ENCODE results near the gene PDX1.
"Not testable (repeated sequence)": the region's sequence is repeated elsewhere in the genome, so short reads cannot be mapped to it uniquely, and the experiment has no call there.

The PDX1 gene

GRCh38 chr13:27956576-27957300 lies 36.9 kb downstream of the PDX1 start:
- Mint-ChIP-seq H3K27me3 (peaks cover 95% of the 10 kb centered on the region), H3K27ac (no peak overlapping the region), H3K4me3 (no peak overlapping the region), H3K4me1 (peaks cover 21% of the 10 kb centered on the region), H3K9me3 (no peaks in the 10 kb centered on the region), H3K36me3 (peaks cover 1% of the 10 kb centered on the region)
- no peak for DNase-seq
- CTCF ChIA-PET, result interaction anchor here (0.9 to 7.0 kb wide), 4 partner anchors 23 to 129 kb away, joined by 3 to 41 read pairs (median 4); no protein-coding TSS in a partner anchor

- no peaks in the 10 kb centered on the region for H3K9me3 Mint-ChIP-seq
- H3K4me1 Mint-ChIP-seq, result peaks cover 7% of the 10 kb centered on the region
- H3K4me3 Mint-ChIP-seq, result peak overlapping the region; percentile 23
- no peak for DNase-seq
- CTCF ChIA-PET, result interaction anchor here (0.9 kb wide), 1 partner anchor 129 kb away, joined by 3 read pairs; no protein-coding TSS in a partner anchor
- peaks cover 99% of the 10 kb centered on the region for H3K27me3 Mint-ChIP-seq
- H3K36me3 Mint-ChIP-seq, result no peaks in the 10 kb centered on the region
- no peak overlapping the region for H3K27ac Mint-ChIP-seq
Measured at GRCh38 chr13:27959976-27960361, 40.2 kb downstream of the PDX1 start.

GRCh38 chr13:27960362-27961226 lies 40.8 kb downstream of the PDX1 start:
- peaks cover 99% of the 10 kb centered on the region for H3K27me3 Mint-ChIP-seq
- CTCF ChIA-PET, result interaction anchor here (0.9 to 1.4 kb wide), 3 partner anchors 33 to 135 kb away, joined by 3 to 5 read pairs (median 3); no protein-coding TSS in a partner anchor

DNA sequence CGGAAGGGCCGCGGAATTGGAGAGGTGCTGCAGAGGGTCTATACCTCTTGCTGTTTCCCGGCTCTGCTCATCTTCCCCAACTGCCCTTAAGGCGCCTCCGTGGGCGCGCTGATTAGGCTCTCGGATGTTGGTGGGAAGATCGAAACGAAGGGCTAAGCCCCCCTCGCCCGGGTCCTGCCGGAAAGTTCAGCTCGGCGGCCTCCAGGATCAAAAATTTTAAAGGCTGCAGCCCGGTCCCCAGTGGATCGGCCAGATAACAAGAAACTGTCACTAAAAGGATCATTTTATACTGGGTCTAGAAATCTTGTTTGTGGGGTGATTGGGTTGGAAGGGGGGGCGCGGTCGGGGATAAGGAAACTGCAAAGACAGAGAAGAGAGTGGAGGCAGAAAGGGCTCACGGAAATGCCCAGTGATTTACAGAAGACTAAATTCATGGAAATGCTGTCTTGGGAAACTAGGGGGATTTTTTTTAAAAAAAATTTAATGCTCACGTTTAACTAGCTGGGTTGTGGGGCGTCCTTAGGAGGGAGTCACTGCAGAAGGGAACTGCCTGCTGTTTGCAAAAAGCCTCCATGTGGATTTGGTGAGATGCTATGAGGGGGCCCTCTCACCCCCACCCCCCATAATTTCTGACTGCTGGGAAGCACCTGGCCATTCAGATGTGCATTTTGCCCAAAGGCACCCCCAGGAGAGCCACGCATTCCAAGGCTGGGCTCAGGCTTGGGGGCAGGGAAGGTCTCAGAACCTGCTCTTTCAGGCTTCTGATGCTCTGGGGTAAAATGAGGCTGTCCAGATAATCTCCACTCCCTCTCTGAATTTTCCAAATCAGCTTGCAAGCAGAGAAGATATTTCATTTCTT lies 41.7 kb downstream of the PDX1 start:
- Mint-ChIP-seq H3K27ac (no peak overlapping the region), H3K27me3 (peaks cover 99% of the 10 kb centered on the region), H3K36me3 (no peaks in the 10 kb centered on the region), H3K9me3 (no peaks in the 10 kb centered on the region), H3K4me3 (no peak overlapping the region), H3K4me1 (peaks cover 7% of the 10 kb centered on the region)
- CTCF ChIA-PET, result interaction anchor here (1.1 to 1.4 kb wide), 2 partner anchors 34 to 136 kb away, joined by 3 to 5 read pairs; no protein-coding TSS in a partner anchor
- DNase-seq, result no peak

More at GRCh38 chr13:27960362-27961226, 40.8 kb downstream of the PDX1 start:
- no peaks in the 10 kb centered on the region for H3K9me3 Mint-ChIP-seq
- H3K36me3 Mint-ChIP-seq, result no peaks in the 10 kb centered on the region
- peak; percentile 55 for DNase-seq
- H3K4me1 Mint-ChIP-seq, result peaks cover 7% of the 10 kb centered on the region
- peak overlapping the region; percentile 23 for H3K4me3 Mint-ChIP-seq
- no peak overlapping the region for H3K27ac Mint-ChIP-seq

DNA sequence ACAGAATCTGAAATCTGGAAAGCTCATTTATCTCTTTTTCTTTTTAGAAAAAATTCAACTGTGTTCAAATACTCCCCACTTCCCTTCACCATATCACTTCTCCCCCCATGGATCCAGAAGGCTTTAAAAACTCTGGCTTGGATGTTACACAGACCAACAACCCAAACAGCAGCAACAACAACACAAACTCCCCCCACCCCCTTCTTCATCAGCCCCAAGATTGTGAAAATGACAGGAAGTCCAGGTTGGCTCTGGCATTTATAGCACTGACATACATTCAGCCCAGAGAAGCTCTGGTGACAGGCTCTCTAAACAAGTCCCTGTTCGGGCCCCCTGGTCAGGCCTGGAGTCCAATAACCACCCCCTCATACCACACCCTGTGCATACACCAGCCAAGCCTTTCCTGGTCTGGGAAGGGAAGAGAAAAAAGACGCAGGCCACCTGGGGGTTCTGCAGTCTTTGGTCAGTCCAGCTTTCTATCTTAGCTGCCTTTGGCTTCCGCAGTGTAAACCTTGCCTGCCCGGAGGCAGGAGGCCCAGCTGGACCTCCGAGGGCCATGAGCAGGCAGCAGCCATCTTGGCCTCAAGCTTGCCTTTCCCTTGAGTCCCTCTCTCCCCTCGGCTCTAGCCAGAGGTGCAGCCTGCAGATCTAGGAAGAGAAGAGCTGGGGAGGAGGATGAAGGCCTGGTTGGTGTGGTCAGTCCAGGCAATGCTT lies 42.5 kb downstream of the PDX1 start:
- H3K4me1 Mint-ChIP-seq, result peaks cover 7% of the 10 kb centered on the region
- no peak overlapping the region for H3K27ac Mint-ChIP-seq
- no peaks in the 10 kb centered on the region for H3K36me3 Mint-ChIP-seq
- H3K9me3 Mint-ChIP-seq, result no peaks in the 10 kb centered on the region
- no peak for DNase-seq
- no peak overlapping the region for H3K4me3 Mint-ChIP-seq
- CTCF ChIA-PET, result interaction anchor here (1.4 kb wide), 1 partner anchor 137 kb away, joined by 5 read pairs; no protein-coding TSS in a partner anchor
- H3K27me3 Mint-ChIP-seq, result peaks cover 100% of the 10 kb centered on the region

GRCh38 chr13:27962982-27963381 lies 43.2 kb downstream of the PDX1 start:
- DNase-seq, result no peak
- no peaks in the 10 kb centered on the region for H3K9me3 Mint-ChIP-seq
- H3K4me1 Mint-ChIP-seq, result peaks cover 7% of the 10 kb centered on the region
- no peak overlapping the region for H3K4me3 Mint-ChIP-seq
- no peak overlapping the region for H3K27ac Mint-ChIP-seq
- H3K36me3 Mint-ChIP-seq, result no peaks in the 10 kb centered on the region
- H3K27me3 Mint-ChIP-seq, result peaks cover 100% of the 10 kb centered on the region
- CTCF ChIA-PET, result no interaction called here

GRCh38 chr13:27963491-27963890 lies 43.7 kb downstream of the PDX1 start:
- CTCF ChIA-PET, result no interaction called here
- Mint-ChIP-seq H3K9me3 (no peaks in the 10 kb centered on the region), H3K27me3 (peaks cover 100% of the 10 kb centered on the region), H3K4me3 (no peak overlapping the region), H3K36me3 (no peaks in the 10 kb centered on the region), H3K4me1 (peaks cover 7% of the 10 kb centered on the region), H3K27ac (no peak overlapping the region)
- no peak for DNase-seq

- not testable (repeated sequence) for H3K4me3 Mint-ChIP-seq, H3K36me3 Mint-ChIP-seq, DNase-seq, H3K4me1 Mint-ChIP-seq, H3K9me3 Mint-ChIP-seq, H3K27ac Mint-ChIP-seq
- CTCF ChIA-PET, result interaction anchor here (0.9 kb wide), 1 partner anchor 11 kb away, joined by 3 read pairs; no protein-coding TSS in a partner anchor
- H3K27me3 Mint-ChIP-seq, result peaks cover 100% of the 10 kb centered on the region
Measured at GRCh38 chr13:27964206-27964605, 44.4 kb downstream of the PDX1 start.

DNA sequence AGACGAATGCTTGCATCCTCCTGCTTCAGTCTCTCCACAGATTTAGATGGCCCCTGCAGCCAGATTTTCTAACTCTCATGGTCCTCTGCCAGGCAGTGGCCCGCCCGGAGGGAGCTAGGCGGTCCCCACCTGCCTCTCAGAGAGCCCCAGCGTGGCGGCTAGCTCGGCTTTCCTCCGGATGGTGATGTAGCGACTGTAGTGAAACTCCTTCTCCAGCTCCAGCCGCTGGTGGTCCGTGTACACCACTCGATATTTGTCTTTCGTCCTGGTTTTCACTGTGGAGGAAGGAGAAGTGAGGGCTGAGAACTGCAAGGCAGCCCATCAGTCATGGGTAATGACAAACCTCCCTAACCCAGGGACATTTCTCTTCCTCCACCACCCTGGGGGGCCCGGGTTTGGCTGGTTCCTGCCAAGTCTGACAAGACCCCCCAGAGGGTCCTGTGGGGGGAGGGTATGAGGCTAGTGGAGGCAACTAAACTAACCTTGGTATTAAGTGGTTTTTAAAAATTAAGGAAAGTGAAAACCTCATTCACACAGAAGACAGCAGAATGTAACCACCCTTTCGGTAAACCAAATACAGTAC lies 45.0 kb downstream of the PDX1 start:
- Mint-ChIP-seq H3K27me3 (peaks cover 100% of the 10 kb centered on the region), H3K9me3 (no peaks in the 10 kb centered on the region), H3K4me3 (no peak overlapping the region), H3K36me3 (no peaks in the 10 kb centered on the region), H3K27ac (no peak overlapping the region), H3K4me1 (peaks cover 10% of the 10 kb centered on the region)
- CTCF ChIA-PET, result interaction anchor here (0.9 kb wide), 1 partner anchor 11 kb away, joined by 3 read pairs; no protein-coding TSS in a partner anchor
- no peak for DNase-seq

GRCh38 chr13:27965343-27965739 lies 45.5 kb downstream of the PDX1 start:
- Mint-ChIP-seq H3K27me3 (peaks cover 100% of the 10 kb centered on the region), H3K4me3 (no peak overlapping the region), H3K36me3 (no peaks in the 10 kb centered on the region), H3K4me1 (peaks cover 6% of the 10 kb centered on the region), H3K27ac (no peak overlapping the region), H3K9me3 (no peaks in the 10 kb centered on the region)
- no peak for DNase-seq
- CTCF ChIA-PET, result interaction anchor here (0.9 kb wide), 1 partner anchor 12 kb away, joined by 3 read pairs; no protein-coding TSS in a partner anchor

DNA sequence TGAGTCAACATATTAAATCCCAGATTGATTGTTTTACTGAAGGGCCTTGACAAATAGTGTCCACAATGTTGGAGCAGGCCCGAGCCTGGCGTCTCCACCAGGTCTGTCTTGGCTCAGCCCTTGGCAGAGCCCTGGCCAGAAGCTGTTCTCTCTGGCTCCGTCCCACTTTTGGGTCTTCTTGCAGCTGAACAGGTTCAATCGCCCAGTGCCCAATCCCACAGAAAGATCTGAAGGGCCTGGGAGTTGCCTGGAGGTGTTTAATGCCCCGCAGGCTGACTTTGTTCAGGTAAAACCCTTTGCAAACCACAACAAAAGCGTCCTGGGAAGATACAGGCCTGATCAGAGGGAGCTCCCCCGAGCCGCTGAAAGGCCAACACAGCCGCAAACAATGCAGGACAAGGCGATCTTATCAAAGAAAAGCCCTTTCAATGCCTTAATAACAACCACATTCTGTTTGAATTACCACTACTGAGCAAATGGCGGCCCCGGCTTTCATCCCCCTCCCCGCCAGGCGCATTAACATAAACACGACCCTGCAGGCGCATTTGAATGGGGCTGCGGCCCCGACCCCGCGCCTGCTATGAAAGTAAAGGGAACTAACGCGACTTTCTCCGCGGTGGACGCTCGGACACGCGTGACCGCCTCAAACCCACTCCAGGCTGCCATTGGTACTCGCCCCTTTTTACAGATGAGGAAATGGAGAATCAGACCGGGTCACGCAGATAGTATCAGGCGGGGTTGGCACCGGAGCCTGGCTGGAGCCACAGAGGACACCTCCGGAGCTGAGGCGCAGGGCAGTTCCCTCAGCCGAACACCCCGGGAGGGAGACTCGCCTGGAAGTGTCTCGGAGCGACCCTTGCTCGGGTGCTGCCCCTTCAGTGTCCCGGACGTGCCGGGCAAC lies 46.2 kb downstream of the PDX1 start:
- no peaks in the 10 kb centered on the region for H3K9me3 Mint-ChIP-seq
- no peak for DNase-seq
- H3K27ac Mint-ChIP-seq, result no peak overlapping the region
- H3K4me1 Mint-ChIP-seq, result peaks cover 3% of the 10 kb centered on the region
- CTCF ChIA-PET, result no interaction called here
- H3K4me3 Mint-ChIP-seq, result no peak overlapping the region
- H3K27me3 Mint-ChIP-seq, result peaks cover 100% of the 10 kb centered on the region
- H3K36me3 Mint-ChIP-seq, result no peaks in the 10 kb centered on the region

DNA sequence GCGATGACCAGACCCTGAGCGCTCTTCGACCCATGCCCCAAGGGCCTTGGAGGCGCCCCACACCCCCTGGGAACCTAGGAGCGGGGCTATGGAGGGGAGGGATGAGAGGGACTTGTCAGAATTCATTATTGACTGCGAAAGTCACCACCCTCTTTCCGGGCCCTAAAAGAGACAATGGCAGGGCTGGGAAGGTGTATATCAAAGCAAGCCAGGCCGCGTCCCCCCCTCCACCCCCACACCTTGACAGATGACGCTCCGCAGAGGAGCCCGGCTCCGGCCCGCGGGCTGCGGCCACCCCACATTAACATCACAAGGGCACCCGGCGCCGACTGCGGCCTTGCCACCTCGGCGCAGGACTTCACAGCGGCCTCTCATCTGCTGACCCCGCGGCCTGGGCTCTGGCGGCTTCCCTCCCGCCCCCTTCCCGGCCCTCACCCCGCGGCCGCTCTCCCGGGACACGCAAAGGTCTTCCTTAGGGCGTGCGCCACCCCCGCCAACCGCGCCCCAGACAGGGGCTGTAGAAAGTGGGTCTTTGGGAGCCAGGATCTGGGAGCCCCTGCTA lies 46.9 kb downstream of the PDX1 start:
- no peak overlapping the region for H3K27ac Mint-ChIP-seq
- H3K36me3 Mint-ChIP-seq, result no peaks in the 10 kb centered on the region
- no peaks in the 10 kb centered on the region for H3K9me3 Mint-ChIP-seq
- CTCF ChIA-PET, result no interaction called here
- H3K4me3 Mint-ChIP-seq, result no peak overlapping the region
- DNase-seq, result no peak
- peaks cover 100% of the 10 kb centered on the region for H3K27me3 Mint-ChIP-seq
- peaks cover 3% of the 10 kb centered on the region for H3K4me1 Mint-ChIP-seq

Measured in activated naive CD4-positive, alpha-beta T cell treated with anti-CD3 and anti-CD28 coated beads, Interleukin-2, amount 10 ng/mL, durations not matched to agents 7 days and 5 days (primary cell).